H1 (cell line): Measurements from ENCODE around the gene PTPRT. TPM values are rescaled to one million over a fixed set of nuclear protein-coding genes. Genes with fewer than 3 reads are reported as not detected.

Source experiments
- CTCF ChIA-PET: fragments of 300-600 bp; sonication (Branson Sonifier 250); formaldehyde crosslinking; loops from one replicate; lab custom pipeline; 2021; ENCODE audit not compliant: partially characterized antibody; lab: Charles Lee
- POLR2A ChIA-PET: fragments of 300-600 bp; sonication (Branson Sonifier 250); formaldehyde crosslinking; loops from one replicate; lab custom pipeline; 2021; ENCODE audit warnings: inconsistent platforms; ENCODE audit not compliant: partially characterized antibody; lab: Charles Lee
- DNase-seq, 2 experiments: peaks; one replicate each; pipeline versions ENCODE4 v3.0.0 to v3.0.0-alpha.2; 2010 to 2022; ENCODE audit warnings: low spot score in 2 of 2, low read depth in 1 of 2, mixed read lengths in 1 of 2
- FAIRE-seq: peaks from 2 replicates; lab custom pipeline; 2011; peaks lifted over from hg19 to GRCh38; lab: Jason Lieb, UNC
- H2AFZ ChIP-seq: 2 replicates; pipeline ENCODE4 v1.8.1; 2012; ENCODE audit warnings: low read length, inconsistent platforms
- H2AK5ac ChIP-seq: 2 replicates; pipeline ENCODE4 v1.6.1; 2013; ENCODE audit warnings: low read depth, low read length
- H2BK120ac ChIP-seq: replicated peaks from 2 replicates; pipeline ENCODE3; 2013; ENCODE audit warnings: low read depth, low read length, inconsistent platforms
- H2BK12ac ChIP-seq: 2 replicates; pipeline ENCODE4 v1.6.1; 2013; ENCODE audit warnings: low read depth, low read length
- H2BK15ac ChIP-seq: 2 replicates; pipeline ENCODE4 v1.6.1; 2013; ENCODE audit warnings: low read length
- H2BK20ac ChIP-seq: 2 replicates; pipeline ENCODE4 v1.6.1; 2013; ENCODE audit warnings: low read length
- H2BK5ac ChIP-seq: 2 replicates; pipeline ENCODE4 v1.6.1; 2013; ENCODE audit warnings: low read depth, low read length
- H3K14ac ChIP-seq: 2 replicates; pipeline ENCODE4 v1.6.1; 2013; ENCODE audit warnings: inconsistent platforms; ENCODE audit not compliant: insufficient read length
- H3K18ac ChIP-seq: 2 replicates; pipeline ENCODE4 v1.6.1; 2013; ENCODE audit warnings: low read length; ENCODE audit errors: extremely low read depth
- H3K23ac ChIP-seq: 2 replicates; pipeline ENCODE4 v1.6.1; 2013; ENCODE audit warnings: inconsistent platforms; ENCODE audit not compliant: insufficient read length
- H3K23me2 ChIP-seq: 2 replicates; pipeline ENCODE4 v1.6.1; 2013; ENCODE audit warnings: low read depth, low read length
- H3K27ac ChIP-seq: 2 replicates; pipeline ENCODE4 v1.6.1; 2011; ENCODE audit warnings: low read depth, low read length, inconsistent platforms
- H3K27me3 ChIP-seq, 4 experiments: replicated peaks in 1 of 4; 1 replicate in 1 of 4; 2 replicates in 3 of 4; pipeline versions ENCODE4 v1.6.1 to v1.8.1; 2011 to 2013; ENCODE audit warnings: low read length in 3 of 4, mild to moderate bottlenecking in 3 of 4, inconsistent platforms in 2 of 4, mixed read lengths in 2 of 4, moderate library complexity in 1 of 4; ENCODE audit not compliant: control insufficient read depth in 3 of 4, insufficient read depth in 3 of 4; ENCODE audit errors: extremely low read depth in 1 of 4
- H3K36me3 ChIP-seq, 4 experiments: 2 replicates each; pipeline versions ENCODE4 v1.6.1 to v1.8.1; 2011 to 2013; ENCODE audit warnings: mild to moderate bottlenecking in 4 of 4, low read length in 3 of 4, moderate library complexity in 2 of 4, control low read depth in 1 of 4, inconsistent platforms in 1 of 4; ENCODE audit not compliant: insufficient read depth in 4 of 4, control insufficient read depth in 2 of 4
- H3K4ac ChIP-seq: replicated peaks from 2 replicates; pipeline ENCODE3; 2013; ENCODE audit warnings: low read length, low read depth, mixed read lengths, inconsistent platforms; ENCODE audit not compliant: insufficient read length
- H3K4me1 ChIP-seq, 4 experiments: replicated peaks in 1 of 4; 1 replicate in 1 of 4; 2 replicates in 3 of 4; pipeline versions ENCODE4 v1.6.1 to v1.8.1; 2011 to 2013; ENCODE audit warnings: low read length in 3 of 4, inconsistent platforms in 2 of 4, mixed read lengths in 1 of 4; ENCODE audit not compliant: insufficient read depth in 4 of 4, control insufficient read depth in 3 of 4
- H3K4me2 ChIP-seq, 2 experiments: 2 replicates each; pipeline versions ENCODE4 v1.6.1 to v1.8.1; 2011 to 2013; ENCODE audit warnings: low read depth in 2 of 2, low read length in 2 of 2, control low read depth in 1 of 2, inconsistent platforms in 1 of 2, mild to moderate bottlenecking in 1 of 2; ENCODE audit not compliant: insufficient read depth in 1 of 2
- H3K4me3 ChIP-seq, 4 experiments: fragments of 200-600, 300-600 bp in 1 of 4; sonication (generic), shearing (Covaris generic), sonication (Bioruptor Twin) in 1 of 4; 2 replicates each; pipeline versions ENCODE4 v1.5.1 to v1.8.1; 2011 to 2016; ENCODE audit warnings: low read length in 4 of 4, low read depth in 3 of 4, control low read depth in 2 of 4, inconsistent platforms in 2 of 4, mild to moderate bottlenecking in 2 of 4, mixed read lengths in 1 of 4, moderate library complexity in 1 of 4; ENCODE audit not compliant: insufficient read depth in 2 of 4; ENCODE audit errors: extremely low read depth in 1 of 4
- H3K56ac ChIP-seq: replicated peaks from 2 replicates; pipeline ENCODE3; 2013; ENCODE audit warnings: low read depth, mild to moderate bottlenecking, mixed read lengths, low read length, inconsistent platforms; ENCODE audit not compliant: insufficient read length
- H3K79me1 ChIP-seq: 2 replicates; pipeline ENCODE4 v1.6.1; 2013; ENCODE audit warnings: low read depth, low read length, control low read depth
- H3K79me2 ChIP-seq, 2 experiments: 2 replicates each; pipeline versions ENCODE4 v1.6.1 to v1.8.1; 2012 to 2013; ENCODE audit warnings: low read length in 2 of 2, mild to moderate bottlenecking in 2 of 2, inconsistent platforms in 1 of 2; ENCODE audit not compliant: insufficient read depth in 2 of 2, control insufficient read depth in 1 of 2
- H3K9ac ChIP-seq, 4 experiments: replicated peaks in 1 of 4; 1 replicate in 1 of 4; 2 replicates in 3 of 4; pipeline versions ENCODE4 v1.6.1 to v1.8.1; 2011 to 2013; ENCODE audit warnings: low read depth in 3 of 4, low read length in 3 of 4, control low read depth in 2 of 4, mild to moderate bottlenecking in 2 of 4, moderate library complexity in 2 of 4, inconsistent platforms in 1 of 4; ENCODE audit errors: extremely low read depth in 1 of 4
- H3K9me3 ChIP-seq, 2 experiments: 2 replicates each; pipeline versions ENCODE4 v1.6.1 to v1.8.1; 2012 to 2013; ENCODE audit warnings: mild to moderate bottlenecking in 2 of 2, moderate library complexity in 2 of 2, control low read depth in 1 of 2, inconsistent platforms in 1 of 2, low read depth in 1 of 2, low read length in 1 of 2, mixed read lengths in 1 of 2; ENCODE audit not compliant: insufficient read depth in 2 of 2
- H4K20me1 ChIP-seq, 2 experiments: replicated peaks in 1 of 2; 2 replicates each; pipeline versions ENCODE3 to v1.8.1; 2011 to 2013; ENCODE audit warnings: inconsistent platforms in 2 of 2, low read length in 2 of 2, mild to moderate bottlenecking in 1 of 2; ENCODE audit not compliant: insufficient read depth in 2 of 2, control insufficient read depth in 1 of 2
- H4K5ac ChIP-seq: 2 replicates; pipeline ENCODE4 v1.6.1; 2013; ENCODE audit warnings: low read length, low read depth, mixed read lengths, inconsistent platforms; ENCODE audit not compliant: insufficient read length
- H4K8ac ChIP-seq: 2 replicates; pipeline ENCODE4 v1.8.0; 2013; ENCODE audit warnings: mild to moderate bottlenecking, moderate library complexity, low read length, inconsistent platforms; ENCODE audit not compliant: insufficient read depth; ENCODE audit errors: extremely low read depth
- H4K91ac ChIP-seq: replicated peaks from 2 replicates; pipeline ENCODE3; 2013; ENCODE audit warnings: low read length, mixed read lengths, inconsistent platforms; ENCODE audit not compliant: insufficient read length
- GTF2F1 ChIP-seq: IDR thresholded peaks from 2 replicates; pipeline ENCODE4 v1.6.1; 2012; ENCODE audit warnings: low read depth, low read length, improper control_type of control experiment, borderline replicate concordance
- TBP ChIP-seq: IDR thresholded peaks from 2 replicates; pipeline ENCODE4 v1.6.1; 2011; ENCODE audit warnings: low read depth, low read length, improper control_type of control experiment
- WGBS, 2 experiments: shearing (Covaris generic) in 1 of 2; methylation state at CpG; one replicate each; pipeline versions ENCODE4 v1.1.6 to v1.1.7; 2013 to 2015; ENCODE audit warnings: low lambda C conversion rate in 2 of 2, mixed read lengths in 2 of 2, inconsistent platforms in 1 of 2, low coverage in 1 of 2, missing lambda C conversion rate in 1 of 2; ENCODE audit not compliant: insufficient replicate concordance in 2 of 2, insufficient coverage in 1 of 2, insufficient read length in 1 of 2; ENCODE audit errors: extremely low coverage in 1 of 2, missing lambda C conversion rate in 1 of 2; 5-methylcytosine and 5-hydroxymethylcytosine counted together
- polyA plus RNA-seq, 7 experiments: library from polyadenylated mRNA; depleted of rRNA in 3 of 7; stranded (reverse) in 5 of 7; unstranded in 2 of 7; fragments of >200 nt in 5 of 7; fragments of 200-250 nt in 2 of 7; gene quantifications; 1 replicate in 5 of 7; 2 replicates in 1 of 7; 4 replicates in 1 of 7; pipeline versions ENCODE4 v1.2.1 to v1.2.3, GENCODE V29; 2011 to 2013; ENCODE audit warnings: missing spikeins in 2 of 7, mixed read lengths in 2 of 7
- total RNA-seq: library from RNA; stranded (reverse); fragmentation: NEBNext Ultra II Directional; extraction: Animal tissue kit (Norgen Biotek cat#: 25700); gene quantifications from 2 replicates; pipeline ENCODE4 v1.2.1, GENCODE V29; 2021

PTPRT gene
- total and polyA plus RNA-seq, 2 of the 8 experiments (the other 6 are each of a cell fraction or from before 2014, with no cell fraction given), result 0.33 to 1.8 TPM

DNA sequence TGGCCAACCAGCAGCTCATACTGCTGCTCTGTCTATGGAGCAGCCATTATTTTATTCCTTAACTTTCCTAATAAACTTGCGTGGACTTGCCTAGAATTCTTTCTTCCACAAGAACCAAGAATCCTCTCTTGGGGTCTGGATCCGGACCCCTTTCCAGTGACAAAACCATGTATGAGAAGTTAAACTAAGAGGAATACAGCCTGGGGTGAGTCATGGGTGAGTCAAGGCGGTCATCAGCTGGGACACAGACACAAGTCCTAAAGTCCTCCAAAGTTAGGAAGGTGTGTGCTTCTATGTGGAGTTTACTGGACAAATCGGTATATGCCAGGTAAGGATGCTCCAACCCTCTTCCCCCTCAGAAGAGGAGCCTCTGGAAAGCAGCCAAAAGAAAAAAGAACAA is 881.5 kb downstream of the PTPRT start:
- H2BK12ac ChIP-seq, result no peak overlapping the region
- H4K20me1 ChIP-seq, result no peaks in the 10 kb centered on the region
- no peaks in the 10 kb centered on the region for H3K9me3 ChIP-seq
- H4K5ac ChIP-seq, result no peak overlapping the region
- H3K23ac ChIP-seq, result no peak overlapping the region
- no peaks in the 10 kb centered on the region for H3K79me2 ChIP-seq
- H3K79me1 ChIP-seq, result no peaks in the 10 kb centered on the region
- H2AFZ ChIP-seq, result no peak overlapping the region
- ChIA-PET CTCF (interaction anchor here (0.6 to 1.2 kb wide), 2 partner anchors 127 to 290 kb away, joined by 3 to 4 read pairs; no protein-coding TSS in a partner anchor), POLR2A (no interaction called here)
- no peaks in the 10 kb centered on the region for H3K4me1 ChIP-seq
- no peak overlapping the region for H3K4ac ChIP-seq
- H3K27me3 ChIP-seq, result no peaks in the 10 kb centered on the region
- no peak overlapping the region for H3K27ac ChIP-seq
- no peak overlapping the region for H2AK5ac ChIP-seq
- FAIRE-seq (no peak), DNase-seq (no peak)
- no peak overlapping the region for H2BK15ac ChIP-seq
- no peak overlapping the region for H2BK5ac ChIP-seq
- H3K23me2 ChIP-seq, result no peaks in the 10 kb centered on the region
- no peak overlapping the region for H2BK120ac ChIP-seq
- H3K18ac ChIP-seq, result no peak overlapping the region
- 92% methylated on average over 4 of the region's 4 CpGs; no CpG with 5 or more reads in 1 of the 2 experiments for WGBS, 2 experiments
- no peak overlapping the region for H3K9ac ChIP-seq
- H3K4me2 ChIP-seq, result no peak overlapping the region
- H3K14ac ChIP-seq, result no peak overlapping the region
- H3K4me3 ChIP-seq, result no peak overlapping the region
- H4K8ac ChIP-seq, result no peak overlapping the region
- no peak overlapping the region for H3K56ac ChIP-seq
- H4K91ac ChIP-seq, result no peak overlapping the region
- H2BK20ac ChIP-seq, result no peak overlapping the region
- H3K36me3 ChIP-seq, result no peaks in the 10 kb centered on the region
- no peak for TF ChIP-seq GTF2F1
- TF ChIP-seq TBP, result no peak
